ENCODE results near the gene CDC20. TPM values are rescaled to one million over a fixed set of nuclear protein-coding genes. Genes with fewer than 3 reads are reported as not detected.

Gene CDC20
- total RNA-seq, 1 experiment from 2014 or later = 355 TPM

DNA sequence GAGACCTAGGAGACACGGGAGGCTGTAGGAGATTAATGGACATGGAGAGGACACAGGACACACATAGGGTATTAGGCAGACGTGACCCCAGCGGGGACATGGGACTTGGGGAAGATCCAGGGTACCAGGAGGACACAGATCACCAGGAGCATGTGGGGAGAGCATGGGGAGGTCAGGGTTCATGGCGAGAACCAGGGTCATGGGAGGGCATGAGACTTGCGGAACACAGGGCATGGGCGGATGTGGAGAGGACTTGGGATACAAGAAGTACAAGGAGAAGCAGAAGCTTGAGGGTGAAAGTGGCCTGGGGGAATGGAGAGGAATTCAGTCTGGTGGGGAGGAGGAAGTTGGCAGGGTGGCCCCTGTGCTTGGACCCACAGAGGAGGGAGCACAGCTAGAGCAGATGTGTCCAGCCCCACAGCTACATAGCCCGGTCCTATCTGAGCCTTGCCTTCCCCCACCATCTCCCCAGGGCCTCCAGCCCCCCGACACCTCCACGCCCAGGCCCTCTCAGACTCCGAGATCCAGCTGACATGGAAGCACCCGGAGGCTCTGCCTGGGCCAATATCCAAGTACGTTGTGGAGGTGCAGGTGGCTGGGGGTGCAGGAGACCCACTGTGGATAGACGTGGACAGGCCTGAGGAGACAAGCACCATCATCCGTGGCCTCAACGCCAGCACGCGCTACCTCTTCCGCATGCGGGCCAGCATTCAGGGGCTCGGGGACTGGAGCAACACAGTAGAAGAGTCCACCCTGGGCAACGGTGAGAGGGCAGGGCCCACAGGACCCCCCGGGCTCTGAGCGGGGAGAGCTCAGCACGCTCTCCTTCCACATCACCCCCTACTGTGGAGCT lies 45.9 kb upstream of the CDC20 start:
- no peak for DNase-seq (ENCODE audit: low read depth, low spot score)
- H3K36me3 ChIP-seq (ENCODE audit: control insufficient read depth in 1 of 2, insufficient read depth in 2 of 2, low read length in 2 of 2) = no peaks in the 10 kb centered on the region
- no peaks in the 10 kb centered on the region for H3K79me2 ChIP-seq (ENCODE audit: insufficient read depth, low read length)
- TF ChIP-seq EZH2 (IDR thresholded peaks at IDR 0.05) (no peak), EGR1 (IDR thresholded peaks at IDR 0.05; ENCODE audit: low read depth) (no peak), EZH2phosphoT487 (IDR thresholded peaks at IDR 0.05; ENCODE audit: borderline replicate concordance) (no peak), CEBPB (IDR thresholded peaks at IDR 0.05; ENCODE audit: low read depth) (no peak), ELF1 (IDR thresholded peaks at IDR 0.05; ENCODE audit: borderline replicate concordance, low read depth) (no peak), SRF (IDR thresholded peaks at IDR 0.05; ENCODE audit: low read depth) (no peak), CBX3 (IDR thresholded peaks at IDR 0.05; ENCODE audit: low read depth) (no peak), FOSL1 (IDR thresholded peaks at IDR 0.05; ENCODE audit: low read depth) (no peak), YY1 (IDR thresholded peaks at IDR 0.05; ENCODE audit: extremely low read depth, insufficient replicate concordance, low read depth, low read length) (no peak)
- TF ChIP-seq, protein P1, sequence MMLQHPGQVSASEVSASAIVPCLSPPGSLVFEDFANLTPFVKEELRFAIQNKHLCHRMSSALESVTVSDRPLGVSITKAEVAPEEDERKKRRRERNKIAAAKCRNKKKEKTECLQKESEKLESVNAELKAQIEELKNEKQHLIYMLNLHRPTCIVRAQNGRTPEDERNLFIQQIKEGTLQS (IDR thresholded peaks at IDR 0.05) = no peak
- TF ChIP-seq, protein P2, sequence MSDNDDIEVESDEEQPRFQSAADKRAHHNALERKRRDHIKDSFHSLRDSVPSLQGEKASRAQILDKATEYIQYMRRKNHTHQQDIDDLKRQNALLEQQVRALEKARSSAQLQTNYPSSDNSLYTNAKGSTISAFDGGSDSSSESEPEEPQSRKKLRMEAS (IDR thresholded peaks at IDR 0.05) = no peak
- CTCF ChIA-PET = no interaction called here
- no peak overlapping the region for H3K4me2 ChIP-seq (ENCODE audit: low read length)
- no peak overlapping the region for H3K4me3 ChIP-seq (replicated peaks in 1 of 2; ENCODE audit: low read depth in 1 of 2, low read length in 2 of 2)
- BruUV-seq (replicated peaks) = no TSS peak
- intact Hi-C loops (cut with micrococcal nuclease) = no loop called here
- no peaks in the 10 kb centered on the region for H3K9me2 ChIP-seq (ENCODE audit: insufficient read depth)
- H3K27ac ChIP-seq (ENCODE audit: low read depth, low read length) = no peak overlapping the region
- POLR2A ChIA-PET = no interaction called here
- no peaks in the 10 kb centered on the region for H3K27me3 ChIP-seq (ENCODE audit: insufficient read depth, low read length)
- no peaks in the 10 kb centered on the region for H3K4me1 ChIP-seq (ENCODE audit: control insufficient read depth in 1 of 2, insufficient read depth in 2 of 2, low read length in 2 of 2)
- RAD21 ChIA-PET (ENCODE audit: low non-redundant PET in 1 of 2, low total read pairs in 2 of 2, uncharacterized antibody in 2 of 2, unreplicated experiment in 2 of 2) = no interaction called here
- no peak overlapping the region for H2AFZ ChIP-seq (ENCODE audit: low read depth, low read length, poor library complexity, severe bottlenecking)
- no peak overlapping the region for H3K9ac ChIP-seq (ENCODE audit: low read length)
- no peaks in the 10 kb centered on the region for H4K20me1 ChIP-seq (ENCODE audit: insufficient read depth)
- H3K9me3 ChIP-seq (ENCODE audit: control insufficient read depth in 1 of 2, insufficient read depth in 1 of 2, low read depth in 1 of 2, low read length in 2 of 2) = no peaks in the 10 kb centered on the region
- no peak for ATAC-seq

Measured in HCT116 (cell line).